ENCODE results near the gene DUSP21. TPM values are rescaled to one million over a fixed set of nuclear protein-coding genes. Genes with fewer than 3 reads are reported as not detected.

Gene DUSP21
- total and polyA plus RNA-seq, 2 donors (not counting 3 experiments of a cell fraction or from before 2014, with no cell fraction given) = not detected

- dilution Hi-C loops (cut with MboI; ENCODE audit: extremely low pct_ligation_motif_present, low sequenced_read_pairs) = no loop called here
- no peak overlapping the region for H2AFZ ChIP-seq (ENCODE audit: low read depth, low read length)
- no peak for FAIRE-seq
- no peak overlapping the region for H3K9ac ChIP-seq (replicated peaks; ENCODE audit: extremely low read depth, insufficient read depth, low read length)
- no peaks in the 10 kb centered on the region for H4K20me1 ChIP-seq (replicated peaks; ENCODE audit: control insufficient read depth, extremely low read depth, insufficient read depth, low read length)
- no peaks in the 10 kb centered on the region for H3K4me1 ChIP-seq (ENCODE audit: control insufficient read depth, extremely low read depth, insufficient read depth, low read length)
- ChIA-PET CTCF (no interaction called here), POLR2A (no interaction called here)
- H3K79me2 ChIP-seq (ENCODE audit: control insufficient read depth, insufficient read depth, low read length) = no peaks in the 10 kb centered on the region
- no peak for DNase-seq (ENCODE audit: low read depth, low spot score)
- H3K36me3 ChIP-seq (ENCODE audit: control insufficient read depth in 2 of 2, extremely low read depth in 1 of 2, insufficient read depth in 2 of 2, low read length in 2 of 2) = no peaks in the 10 kb centered on the region
- no peaks in the 10 kb centered on the region for H3K9me1 ChIP-seq (replicated peaks; ENCODE audit: control insufficient read depth, extremely low read depth, insufficient read depth, low read length)
- BruUV-seq (replicated peaks) = no TSS peak
- no peaks in the 10 kb centered on the region for H3K27me3 ChIP-seq (ENCODE audit: control insufficient read depth in 2 of 2, insufficient read depth in 2 of 2, low read length in 2 of 2)
- H3K27ac ChIP-seq (ENCODE audit: insufficient read depth, low read depth, low read length) = no peak overlapping the region
- intact Hi-C loops (cut with micrococcal nuclease) = no loop called here
- no peak for TF ChIP-seq POLR2A (IDR thresholded peaks at IDR 0.05; ENCODE audit: low read depth, low read length)
- TF ChIP-seq, protein P1, sequence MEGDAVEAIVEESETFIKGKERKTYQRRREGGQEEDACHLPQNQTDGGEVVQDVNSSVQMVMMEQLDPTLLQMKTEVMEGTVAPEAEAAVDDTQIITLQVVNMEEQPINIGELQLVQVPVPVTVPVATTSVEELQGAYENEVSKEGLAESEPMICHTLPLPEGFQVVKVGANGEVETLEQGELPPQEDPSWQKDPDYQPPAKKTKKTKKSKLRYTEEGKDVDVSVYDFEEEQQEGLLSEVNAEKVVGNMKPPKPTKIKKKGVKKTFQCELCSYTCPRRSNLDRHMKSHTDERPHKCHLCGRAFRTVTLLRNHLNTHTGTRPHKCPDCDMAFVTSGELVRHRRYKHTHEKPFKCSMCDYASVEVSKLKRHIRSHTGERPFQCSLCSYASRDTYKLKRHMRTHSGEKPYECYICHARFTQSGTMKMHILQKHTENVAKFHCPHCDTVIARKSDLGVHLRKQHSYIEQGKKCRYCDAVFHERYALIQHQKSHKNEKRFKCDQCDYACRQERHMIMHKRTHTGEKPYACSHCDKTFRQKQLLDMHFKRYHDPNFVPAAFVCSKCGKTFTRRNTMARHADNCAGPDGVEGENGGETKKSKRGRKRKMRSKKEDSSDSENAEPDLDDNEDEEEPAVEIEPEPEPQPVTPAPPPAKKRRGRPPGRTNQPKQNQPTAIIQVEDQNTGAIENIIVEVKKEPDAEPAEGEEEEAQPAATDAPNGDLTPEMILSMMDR (IDR thresholded peaks at IDR 0.05; ENCODE audit: extremely low read depth in 1 of 2, insufficient read depth in 1 of 2, low read depth in 1 of 2, low read length in 2 of 2) = no peak
- no peak overlapping the region for H3K4me2 ChIP-seq (ENCODE audit: insufficient read depth, low read length)
- H3K9me3 ChIP-seq (replicated peaks; ENCODE audit: control insufficient read depth, insufficient read depth, low read length) = no peaks in the 10 kb centered on the region
- no peak overlapping the region for H3K4me3 ChIP-seq (replicated peaks in 1 of 3; ENCODE audit: insufficient read depth in 1 of 3, low read depth in 1 of 3, low read length in 3 of 3)
Measured at GRCh38 chrX:44815681-44816080, 28.1 kb upstream of the DUSP21 start.

DNA sequence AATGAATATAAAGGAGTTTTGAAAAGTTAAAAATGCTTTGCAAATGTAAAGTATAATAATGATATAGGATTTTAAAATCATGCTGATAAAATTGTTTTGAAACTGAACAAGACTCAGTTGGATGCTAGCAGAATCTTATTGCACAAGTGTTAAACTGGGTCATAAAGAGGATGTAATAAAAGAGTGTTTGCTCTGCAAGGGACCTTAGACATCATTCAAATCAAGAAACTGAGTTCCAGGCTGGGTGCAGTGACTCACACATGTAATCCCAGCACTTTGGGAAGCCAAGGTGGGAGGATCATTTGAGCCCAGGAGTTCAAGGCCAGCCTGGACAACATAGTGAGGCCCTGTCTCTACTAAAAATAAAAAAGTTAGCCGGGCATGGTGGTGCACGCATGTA lies 27.5 kb upstream of the DUSP21 start:
- no peak overlapping the region for H3K27ac ChIP-seq (ENCODE audit: insufficient read depth, low read depth, low read length)
- POLR2A ChIA-PET = no interaction called here
- DNase-seq (ENCODE audit: low read depth, low spot score) = no peak
- dilution Hi-C loops (cut with MboI; ENCODE audit: extremely low pct_ligation_motif_present, low sequenced_read_pairs) (no loop called here), intact Hi-C loops (cut with micrococcal nuclease) (no loop called here)
- no peaks in the 10 kb centered on the region for H4K20me1 ChIP-seq (replicated peaks; ENCODE audit: control insufficient read depth, extremely low read depth, insufficient read depth, low read length)
- FAIRE-seq = no peak
- H3K9me3 ChIP-seq (replicated peaks; ENCODE audit: control insufficient read depth, insufficient read depth, low read length) = no peaks in the 10 kb centered on the region
- H3K4me3 ChIP-seq (replicated peaks in 1 of 3; ENCODE audit: insufficient read depth in 1 of 3, low read depth in 1 of 3, low read length in 3 of 3) = no peak overlapping the region
- no peaks in the 10 kb centered on the region for H3K4me1 ChIP-seq (ENCODE audit: control insufficient read depth, extremely low read depth, insufficient read depth, low read length)
- no TSS peak for BruUV-seq (replicated peaks)
- no peaks in the 10 kb centered on the region for H3K79me2 ChIP-seq (ENCODE audit: control insufficient read depth, insufficient read depth, low read length)
- H2AFZ ChIP-seq (ENCODE audit: low read depth, low read length) = no peak overlapping the region
- H3K27me3 ChIP-seq (ENCODE audit: control insufficient read depth in 2 of 2, insufficient read depth in 2 of 2, low read length in 2 of 2) = no peaks in the 10 kb centered on the region
- no peaks in the 10 kb centered on the region for H3K36me3 ChIP-seq (ENCODE audit: control insufficient read depth in 2 of 2, extremely low read depth in 1 of 2, insufficient read depth in 2 of 2, low read length in 2 of 2)
- no peak for TF ChIP-seq MYC (IDR thresholded peaks at IDR 0.05; ENCODE audit: low read depth, low read length)
- no peak for TF ChIP-seq POLR2AphosphoS5 (IDR thresholded peaks at IDR 0.05; ENCODE audit: insufficient read depth, low read depth, low read length)
- TF ChIP-seq, protein P1 (IDR thresholded peaks at IDR 0.05; ENCODE audit: extremely low read depth in 1 of 2, insufficient read depth in 1 of 2, low read depth in 1 of 2, low read length in 2 of 2) = no peak
- TF ChIP-seq POLR2A (IDR thresholded peaks at IDR 0.05; ENCODE audit: low read depth, low read length) = no peak
- TF ChIP-seq GATA2 (IDR thresholded peaks at IDR 0.05; ENCODE audit: insufficient read depth, insufficient read length, low read depth, low read length) = no peak
- TF ChIP-seq JUN (IDR thresholded peaks at IDR 0.05; ENCODE audit: borderline replicate concordance, insufficient read depth, insufficient read length, low read depth) = no peak
- TF ChIP-seq, protein P2, sequence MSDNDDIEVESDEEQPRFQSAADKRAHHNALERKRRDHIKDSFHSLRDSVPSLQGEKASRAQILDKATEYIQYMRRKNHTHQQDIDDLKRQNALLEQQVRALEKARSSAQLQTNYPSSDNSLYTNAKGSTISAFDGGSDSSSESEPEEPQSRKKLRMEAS (IDR thresholded peaks at IDR 0.05; ENCODE audit: insufficient read depth, insufficient read length) = no peak
- no peak for TF ChIP-seq FOS (IDR thresholded peaks at IDR 0.05; ENCODE audit: borderline replicate concordance, insufficient read depth, low read length)
- no peak for TF ChIP-seq EZH2 (IDR thresholded peaks at IDR 0.05; ENCODE audit: borderline replicate concordance, low read depth, low read length, severe bottlenecking)
- H3K4me2 ChIP-seq (ENCODE audit: insufficient read depth, low read length) = no peak overlapping the region
- H3K9me1 ChIP-seq (replicated peaks; ENCODE audit: control insufficient read depth, extremely low read depth, insufficient read depth, low read length) = no peaks in the 10 kb centered on the region
- CTCF ChIA-PET = no interaction called here
- H3K9ac ChIP-seq (replicated peaks; ENCODE audit: extremely low read depth, insufficient read depth, low read length) = no peak overlapping the region
